Karpas-422 (cell line): ENCODE data around the gene RELN. TPM values are rescaled to one million over a fixed set of nuclear protein-coding genes. Genes with fewer than 3 reads are reported as not detected.

Source experiments
- DNase-seq: peaks from one replicate; pipeline ENCODE4 v3.0.0-alpha.2; 2015
- H2AFZ ChIP-seq: fragments of 200-600 bp; sonication (generic); 2 replicates; pipeline ENCODE4 v1.6.1; 2014; ENCODE audit warnings: antibody characterized with exemption, low read length, mixed read lengths
- H3K27ac ChIP-seq: fragments of 200-600 bp; sonication (generic); 2 replicates; pipeline ENCODE4 v1.5.1; 2014; ENCODE audit warnings: mild to moderate bottlenecking, low read length, moderate library complexity
- H3K27me3 ChIP-seq: fragments of 200-600 bp; sonication (generic); 2 replicates; pipeline ENCODE4 v1.6.1; 2014; ENCODE audit warnings: low read length, mixed read lengths
- H3K36me3 ChIP-seq: fragments of 200-600 bp; sonication (generic); 2 replicates; pipeline ENCODE4 v1.6.1; 2014; ENCODE audit warnings: low read length, mixed read lengths; ENCODE audit not compliant: insufficient read depth
- H3K4me1 ChIP-seq: fragments of 200-600 bp; sonication (generic); 2 replicates; pipeline ENCODE4 v1.6.1; 2014; ENCODE audit warnings: mild to moderate bottlenecking, low read length, mixed read lengths
- H3K4me2 ChIP-seq: fragments of 200-600 bp; sonication (generic); 2 replicates; pipeline ENCODE4 v1.6.1; 2014; ENCODE audit warnings: low read length, low read depth, mild to moderate bottlenecking; ENCODE audit not compliant: poor library complexity, severe bottlenecking
- H3K4me3 ChIP-seq: fragments of 200-600 bp; sonication (generic); 2 replicates; pipeline ENCODE4 v1.5.1; 2014; ENCODE audit warnings: mild to moderate bottlenecking, antibody characterized with exemption, low read length, mixed read lengths
- H3K79me2 ChIP-seq: fragments of 200-600 bp; sonication (generic); 2 replicates; pipeline ENCODE4 v1.6.1; 2014; ENCODE audit warnings: mild to moderate bottlenecking, low read length, mixed read lengths
- H3K9ac ChIP-seq: fragments of 200-600 bp; sonication (generic); 2 replicates; pipeline ENCODE4 v1.6.0; 2014; ENCODE audit warnings: low read length
- H3K9me2 ChIP-seq: fragments of 200-600 bp; sonication (generic), shearing (Covaris generic); replicated peaks from 2 replicates; pipeline ENCODE4 v1.6.0; 2014; ENCODE audit warnings: mild to moderate bottlenecking, low read length, moderate library complexity; ENCODE audit not compliant: insufficient read depth
- H3K9me3 ChIP-seq: fragments of 300-700, 200-600 bp; sonication (generic); 2 replicates; pipeline ENCODE4 v1.6.1; 2014; ENCODE audit warnings: low read length, mixed read lengths
- H4K20me1 ChIP-seq: fragments of 200-600 bp; sonication (generic); 2 replicates; pipeline ENCODE4 v1.6.1; 2014; ENCODE audit warnings: mild to moderate bottlenecking, antibody characterized with exemption, low read length, low read depth; ENCODE audit not compliant: insufficient read depth
- total RNA-seq: library from RNA; depleted of rRNA; stranded (reverse); fragments of >200 nt; shearing (Covaris generic); gene quantifications from 2 replicates; pipeline ENCODE4 v1.2.3, GENCODE V29; 2014; ENCODE audit warnings: low replicate concordance

RELN gene
- total RNA-seq, 1 experiment from 2014 or later = not detected

- Histone ChIP-seq H3K9me3 (no peaks in the 10 kb centered on the region), H3K4me3 (no peak overlapping the region), H3K79me2 (no peaks in the 10 kb centered on the region), H3K4me2 (no peak overlapping the region), H3K4me1 (no peaks in the 10 kb centered on the region), H3K27ac (no peak overlapping the region), H2AFZ (no peak overlapping the region), H3K27me3 (no peaks in the 10 kb centered on the region), H3K9me2 (no peaks in the 10 kb centered on the region), H3K36me3 (no peaks in the 10 kb centered on the region), H3K9ac (no peak overlapping the region), H4K20me1 (no peaks in the 10 kb centered on the region)
- DNase-seq = no peak
These were observed 824 bp downstream of the RELN start for GRCh38 chr7:103988468-103989199.

- no peaks in the 10 kb centered on the region for H4K20me1 ChIP-seq
- H3K4me3 ChIP-seq = no peak overlapping the region
- H2AFZ ChIP-seq = no peak overlapping the region
- no peaks in the 10 kb centered on the region for H3K27me3 ChIP-seq
- H3K36me3 ChIP-seq = no peaks in the 10 kb centered on the region
- no peak overlapping the region for H3K27ac ChIP-seq
- H3K4me2 ChIP-seq = no peak overlapping the region
- no peaks in the 10 kb centered on the region for H3K4me1 ChIP-seq
- H3K79me2 ChIP-seq = no peaks in the 10 kb centered on the region
- no peak for DNase-seq
- no peaks in the 10 kb centered on the region for H3K9me3 ChIP-seq
- H3K9me2 ChIP-seq = no peaks in the 10 kb centered on the region
- no peak overlapping the region for H3K9ac ChIP-seq
These were observed 2.0 kb downstream of the RELN start for GRCh38 chr7:103987451-103987850.

DNA sequence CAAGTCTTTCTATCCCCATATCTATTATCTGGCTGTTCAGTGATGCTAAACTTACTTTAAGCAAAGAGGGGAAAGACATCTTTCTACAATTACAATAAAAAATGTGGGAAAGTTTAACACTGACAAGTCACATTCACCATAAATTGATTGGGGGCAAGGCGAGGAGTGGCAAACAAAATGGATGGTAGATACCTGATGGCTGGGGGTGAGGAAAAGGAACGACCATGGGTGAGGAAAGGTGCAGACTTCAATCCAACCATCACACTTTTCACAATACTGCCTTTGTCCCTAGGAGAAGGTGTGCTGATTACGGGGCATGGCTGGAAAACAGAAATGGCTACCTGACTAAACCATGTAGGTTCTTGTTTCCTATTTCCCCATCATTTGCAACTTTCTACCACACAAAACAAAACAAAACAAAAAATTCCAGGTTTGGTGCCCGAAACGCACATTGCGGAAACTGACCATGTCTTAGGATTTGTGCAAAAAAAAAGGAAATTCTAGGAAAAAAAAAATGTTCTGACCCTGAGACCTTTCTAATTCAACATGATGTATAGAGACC lies 3.8 kb downstream of the RELN start:
- Histone ChIP-seq H3K27ac (no peak overlapping the region), H3K4me3 (no peak overlapping the region), H3K9me2 (no peaks in the 10 kb centered on the region), H3K9ac (no peak overlapping the region), H3K4me1 (no peaks in the 10 kb centered on the region), H3K36me3 (no peaks in the 10 kb centered on the region), H3K9me3 (no peaks in the 10 kb centered on the region), H2AFZ (no peak overlapping the region), H4K20me1 (no peaks in the 10 kb centered on the region), H3K4me2 (no peak overlapping the region), H3K79me2 (no peaks in the 10 kb centered on the region), H3K27me3 (no peaks in the 10 kb centered on the region)
- DNase-seq = no peak

DNA sequence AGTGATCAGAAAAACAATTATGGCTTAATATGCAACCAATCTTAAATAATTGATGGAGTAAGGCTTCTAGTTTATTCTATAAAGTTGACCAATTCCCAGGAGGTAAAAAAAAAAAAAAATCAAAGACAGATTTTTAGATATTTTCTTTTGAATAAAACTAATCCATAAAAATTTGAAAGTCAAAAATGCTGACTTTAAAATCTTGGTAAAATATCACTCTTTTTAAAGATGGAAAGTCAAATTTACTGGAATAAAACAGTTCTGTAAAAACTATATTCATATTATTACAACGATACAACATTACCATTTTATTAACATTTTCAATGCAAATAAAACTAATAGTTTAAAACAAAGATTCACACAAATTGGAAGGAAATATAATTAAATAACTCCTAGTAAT lies 5.4 kb downstream of the RELN start:
- no peaks in the 10 kb centered on the region for H3K9me3 ChIP-seq
- H3K4me3 ChIP-seq = no peak overlapping the region
- H3K9me2 ChIP-seq = no peaks in the 10 kb centered on the region
- H2AFZ ChIP-seq = no peak overlapping the region
- H3K27me3 ChIP-seq = no peaks in the 10 kb centered on the region
- no peak for DNase-seq
- no peak overlapping the region for H3K27ac ChIP-seq
- H3K4me2 ChIP-seq = no peak overlapping the region
- H3K9ac ChIP-seq = no peak overlapping the region
- H3K79me2 ChIP-seq = no peaks in the 10 kb centered on the region
- H3K36me3 ChIP-seq = no peaks in the 10 kb centered on the region
- no peaks in the 10 kb centered on the region for H4K20me1 ChIP-seq
- no peaks in the 10 kb centered on the region for H3K4me1 ChIP-seq

DNA sequence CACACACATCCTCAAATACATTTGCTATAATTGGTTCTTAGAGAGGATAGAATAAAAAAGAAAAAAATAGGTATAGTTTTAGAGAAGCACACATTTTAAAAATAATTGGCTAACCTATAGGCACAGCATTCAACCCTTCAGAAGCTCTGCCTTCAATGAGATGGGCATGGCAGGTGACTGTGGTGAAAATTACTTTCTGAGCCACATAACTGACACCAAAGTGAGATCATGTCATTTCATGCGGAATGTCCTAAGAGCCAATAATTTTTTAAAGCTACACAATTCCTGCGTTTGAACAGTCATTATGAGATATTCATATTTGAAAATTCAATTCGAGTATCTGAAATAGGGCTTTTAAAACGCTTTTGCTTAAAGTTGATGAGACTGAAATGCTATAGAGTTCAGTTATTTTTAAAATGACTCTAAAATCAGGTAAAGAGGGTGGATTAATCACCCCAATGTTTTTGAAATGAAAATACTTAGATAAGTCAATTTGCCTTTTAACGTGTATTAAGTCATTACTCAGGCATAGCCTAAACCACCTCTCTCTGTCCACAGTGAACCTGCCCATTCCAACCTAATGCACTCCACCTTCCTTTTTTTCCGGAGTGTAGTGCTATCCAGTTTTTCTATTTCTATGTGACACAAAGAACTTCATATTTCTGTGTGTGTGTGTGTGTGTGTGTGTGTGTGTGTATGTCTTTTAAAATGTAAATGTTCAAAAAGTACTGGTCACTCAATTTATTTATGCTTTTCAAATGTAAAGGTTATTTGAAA lies 6.1 kb downstream of the RELN start:
- H3K4me2 ChIP-seq = no peak overlapping the region
- no peaks in the 10 kb centered on the region for H3K4me1 ChIP-seq
- no peaks in the 10 kb centered on the region for H3K9me3 ChIP-seq
- H2AFZ ChIP-seq = no peak overlapping the region
- no peak overlapping the region for H3K9ac ChIP-seq
- no peaks in the 10 kb centered on the region for H3K36me3 ChIP-seq
- H3K27ac ChIP-seq = no peak overlapping the region
- no peak for DNase-seq
- no peak overlapping the region for H3K4me3 ChIP-seq
- no peaks in the 10 kb centered on the region for H3K79me2 ChIP-seq
- no peaks in the 10 kb centered on the region for H4K20me1 ChIP-seq
- H3K9me2 ChIP-seq = no peaks in the 10 kb centered on the region
- H3K27me3 ChIP-seq = no peaks in the 10 kb centered on the region

DNA sequence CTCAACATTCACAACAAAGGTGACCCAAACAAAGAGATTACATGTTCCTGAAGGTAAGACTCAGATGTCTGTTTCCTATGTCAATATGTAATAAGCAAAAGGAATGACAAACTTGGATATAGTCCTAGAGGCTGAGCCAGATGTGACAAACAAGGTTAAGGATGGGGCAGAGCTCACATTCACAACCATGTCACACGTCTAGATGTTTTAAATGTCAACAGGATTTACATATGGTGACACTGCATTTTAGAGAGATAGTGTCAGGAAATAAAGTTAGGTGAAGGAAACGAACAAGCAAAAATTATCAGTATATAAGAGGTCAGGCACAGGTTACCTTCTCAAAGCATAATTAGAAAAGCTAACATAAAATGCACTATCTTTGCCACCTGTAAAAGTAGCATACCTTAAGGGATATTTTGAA lies 8.4 kb downstream of the RELN start:
- Histone ChIP-seq H3K27ac (no peak overlapping the region), H3K4me3 (no peak overlapping the region), H3K79me2 (no peaks in the 10 kb centered on the region), H4K20me1 (no peaks in the 10 kb centered on the region), H2AFZ (no peak overlapping the region), H3K9me3 (no peaks in the 10 kb centered on the region), H3K4me1 (no peaks in the 10 kb centered on the region), H3K4me2 (no peak overlapping the region), H3K36me3 (no peaks in the 10 kb centered on the region), H3K9ac (no peak overlapping the region), H3K9me2 (no peaks in the 10 kb centered on the region), H3K27me3 (no peaks in the 10 kb centered on the region)
- DNase-seq = no peak

DNA sequence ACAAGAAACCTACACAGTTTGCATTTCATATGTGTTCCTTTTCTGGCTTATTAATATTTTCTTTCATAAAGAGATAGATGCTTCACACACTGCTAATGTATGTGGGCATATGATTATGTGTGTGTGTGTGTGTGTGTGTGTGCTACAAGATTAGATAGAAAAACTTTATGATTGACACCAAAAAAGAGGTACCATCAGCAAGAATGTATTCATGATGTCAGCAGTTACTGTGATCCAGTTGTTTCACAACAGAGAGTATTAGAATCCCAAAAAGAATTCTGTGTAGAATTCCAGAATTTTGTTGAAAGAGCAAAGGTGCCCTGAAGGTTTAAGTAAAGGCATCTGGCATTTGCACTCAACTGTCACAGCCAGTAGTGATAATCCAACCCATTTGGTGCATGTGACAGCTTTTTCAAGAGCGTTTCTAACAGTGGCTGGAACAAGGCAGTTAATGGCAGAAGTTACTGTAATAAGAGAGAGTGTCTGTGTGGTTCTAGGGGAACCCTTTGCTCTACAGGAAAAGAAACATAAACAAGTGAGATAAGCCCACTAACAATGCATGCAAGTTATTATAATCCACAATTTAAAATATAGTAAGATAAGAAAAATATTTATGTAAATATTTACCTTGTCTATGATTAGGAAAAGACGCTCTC lies 16.6 kb downstream of the RELN start:
- Histone ChIP-seq H3K9me2 (no peaks in the 10 kb centered on the region), H3K4me1 (no peaks in the 10 kb centered on the region), H3K27ac (no peak overlapping the region), H3K36me3 (no peaks in the 10 kb centered on the region), H3K79me2 (no peaks in the 10 kb centered on the region), H3K9me3 (no peaks in the 10 kb centered on the region), H3K9ac (no peak overlapping the region), H3K4me3 (no peak overlapping the region), H3K27me3 (no peaks in the 10 kb centered on the region), H3K4me2 (no peak overlapping the region), H2AFZ (no peak overlapping the region), H4K20me1 (no peaks in the 10 kb centered on the region)
- no peak for DNase-seq

GRCh38 chr7:103967401-103967800 lies 22.1 kb downstream of the RELN start:
- Histone ChIP-seq H3K4me2 (no peak overlapping the region), H4K20me1 (no peaks in the 10 kb centered on the region), H3K9me3 (no peaks in the 10 kb centered on the region), H3K9me2 (no peaks in the 10 kb centered on the region), H3K79me2 (no peaks in the 10 kb centered on the region), H3K4me3 (no peak overlapping the region), H3K27me3 (no peaks in the 10 kb centered on the region), H2AFZ (no peak overlapping the region), H3K4me1 (no peaks in the 10 kb centered on the region), H3K9ac (no peak overlapping the region), H3K27ac (no peak overlapping the region), H3K36me3 (no peaks in the 10 kb centered on the region)
- no peak for DNase-seq
